Endodermal cell (in vitro differentiated cells): Measurements from ENCODE around the gene KCND1. TPM values are rescaled to one million over a fixed set of nuclear protein-coding genes. Genes with fewer than 3 reads are reported as not detected.

ENCODE experiments used
- DNase-seq: peaks from one replicate; pipeline ENCODE4 v3.0.0-alpha.2; 2017
- H3K27ac ChIP-seq: 2 replicates; pipeline ENCODE4 v1.5.1; 2013; ENCODE audit warnings: mild to moderate bottlenecking, low read depth, low read length, moderate library complexity
- H3K27me3 ChIP-seq: 2 replicates; pipeline ENCODE4 v1.6.1; 2013; ENCODE audit warnings: mild to moderate bottlenecking, low read length, moderate library complexity; ENCODE audit not compliant: insufficient read depth, control insufficient read depth, poor library complexity, severe bottlenecking
- H3K36me3 ChIP-seq: 2 replicates; pipeline ENCODE4 v1.7.0; 2013; ENCODE audit warnings: mild to moderate bottlenecking, low read length, moderate library complexity; ENCODE audit not compliant: control insufficient read depth, insufficient read depth
- H3K4me1 ChIP-seq: one replicate; pipeline ENCODE4 v1.7.0; 2013; ENCODE audit warnings: low read length; ENCODE audit not compliant: control insufficient read depth, insufficient read depth
- H3K4me3 ChIP-seq: 2 replicates; pipeline ENCODE4 v1.5.1; 2013; ENCODE audit warnings: mild to moderate bottlenecking, low read length, moderate library complexity
- H3K9ac ChIP-seq: 2 replicates; pipeline ENCODE4 v1.6.1; 2013; ENCODE audit warnings: mild to moderate bottlenecking, low read length, moderate library complexity; ENCODE audit not compliant: poor library complexity, severe bottlenecking; ENCODE audit errors: extremely low read depth
- H3K9me3 ChIP-seq: 2 replicates; pipeline ENCODE4 v1.6.1; 2013; ENCODE audit warnings: mild to moderate bottlenecking, low read length, moderate library complexity; ENCODE audit not compliant: control insufficient read depth
- H3K27ac Mint-ChIP-seq: 2 replicates; pipeline ENCODE4 v1.8.0; 2020; ENCODE audit warnings: mixed read lengths
- H3K27me3 Mint-ChIP-seq: 2 replicates; pipeline ENCODE4 v1.8.0; 2021; ENCODE audit warnings: mild to moderate bottlenecking, mixed read lengths; ENCODE audit not compliant: insufficient read depth
- H3K36me3 Mint-ChIP-seq: 2 replicates; pipeline ENCODE4 v1.8.0; 2020; ENCODE audit warnings: low read depth, mixed read lengths
- H3K4me1 Mint-ChIP-seq: 2 replicates; pipeline ENCODE4 v1.8.0; 2020; ENCODE audit warnings: mixed read lengths
- H3K4me3 Mint-ChIP-seq: 2 replicates; pipeline ENCODE4 v1.8.0; 2020; ENCODE audit warnings: mild to moderate bottlenecking, moderate library complexity, mixed read lengths
- H3K9me3 Mint-ChIP-seq: 2 replicates; pipeline ENCODE4 v1.8.0; 2020; ENCODE audit warnings: mild to moderate bottlenecking, mixed read lengths
- WGBS, 2 experiments: methylation state at CpG; one replicate each; pipeline versions ENCODE4 v1.1.5 to v1.1.7; 2013; ENCODE audit warnings: missing lambda C conversion rate in 2 of 2, mixed read lengths in 1 of 2; ENCODE audit not compliant: insufficient coverage in 1 of 2, insufficient read length in 1 of 2; 5-methylcytosine and 5-hydroxymethylcytosine counted together
- total RNA-seq, 2 donors: library from RNA; stranded (reverse); fragmentation: NEBNext Ultra II Directional in 1 of 2; extraction: Animal tissue kit (Norgen Biotek cat#: 25700) in 1 of 2; gene quantifications; 2 replicates in 1 of 2; 3 replicates in 1 of 2; pipeline ENCODE4 v1.2.1, GENCODE V29; 2021
- TF ChIP-seq, protein P1 (sequence below): fragments of 200-600 bp; sonication (generic); conservative IDR thresholded peaks from 2 replicates; pipeline ENCODE4 v1.5.0; 2021; ENCODE audit warnings: antibody characterized with exemption, mild to moderate bottlenecking

KCND1 gene
- total RNA-seq, 2 donors from 2014 or later: 3.6 to 7.0 TPM

DNA sequence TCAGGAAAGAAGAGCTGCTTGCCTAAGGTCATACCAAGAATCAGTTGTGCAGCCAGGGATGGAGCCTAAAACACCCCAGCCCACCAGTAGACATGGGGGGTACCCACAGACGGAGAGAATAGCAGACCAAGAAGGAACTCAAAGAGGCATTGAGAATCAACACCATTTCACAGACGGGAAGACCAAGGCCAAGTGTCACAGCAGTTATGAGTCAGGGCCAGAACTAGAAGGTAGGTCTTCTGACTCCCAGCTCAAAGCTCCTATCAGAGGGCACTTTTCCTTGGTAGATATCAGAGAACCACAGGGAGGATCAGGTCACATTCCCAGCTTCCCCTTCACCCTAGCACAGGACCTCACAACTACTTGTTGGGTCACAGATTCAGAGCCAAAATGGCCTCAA lies 28.7 kb downstream of the KCND1 start:
- Mint-ChIP-seq H3K27me3 (no peaks in the 10 kb centered on the region), H3K9me3 (peaks cover 58% of the 10 kb centered on the region), H3K27ac (no peak overlapping the region), H3K4me1 (peaks cover 3% of the 10 kb centered on the region), H3K36me3 (peaks cover 36% of the 10 kb centered on the region), H3K4me3 (no peak overlapping the region)
- Histone ChIP-seq H3K9me3 (no peaks in the 10 kb centered on the region), H3K4me3 (no peak overlapping the region), H3K9ac (no peak overlapping the region), H3K27ac (no peak overlapping the region), H3K4me1 (no peaks in the 10 kb centered on the region), H3K27me3 (no peaks in the 10 kb centered on the region), H3K36me3 (peaks cover 28% of the 10 kb centered on the region)
- DNase-seq: no peak
- 86 to 94% methylated on average over 1 to 2 of the region's 2 CpGs for WGBS, 2 experiments
- TF ChIP-seq, protein P1, sequence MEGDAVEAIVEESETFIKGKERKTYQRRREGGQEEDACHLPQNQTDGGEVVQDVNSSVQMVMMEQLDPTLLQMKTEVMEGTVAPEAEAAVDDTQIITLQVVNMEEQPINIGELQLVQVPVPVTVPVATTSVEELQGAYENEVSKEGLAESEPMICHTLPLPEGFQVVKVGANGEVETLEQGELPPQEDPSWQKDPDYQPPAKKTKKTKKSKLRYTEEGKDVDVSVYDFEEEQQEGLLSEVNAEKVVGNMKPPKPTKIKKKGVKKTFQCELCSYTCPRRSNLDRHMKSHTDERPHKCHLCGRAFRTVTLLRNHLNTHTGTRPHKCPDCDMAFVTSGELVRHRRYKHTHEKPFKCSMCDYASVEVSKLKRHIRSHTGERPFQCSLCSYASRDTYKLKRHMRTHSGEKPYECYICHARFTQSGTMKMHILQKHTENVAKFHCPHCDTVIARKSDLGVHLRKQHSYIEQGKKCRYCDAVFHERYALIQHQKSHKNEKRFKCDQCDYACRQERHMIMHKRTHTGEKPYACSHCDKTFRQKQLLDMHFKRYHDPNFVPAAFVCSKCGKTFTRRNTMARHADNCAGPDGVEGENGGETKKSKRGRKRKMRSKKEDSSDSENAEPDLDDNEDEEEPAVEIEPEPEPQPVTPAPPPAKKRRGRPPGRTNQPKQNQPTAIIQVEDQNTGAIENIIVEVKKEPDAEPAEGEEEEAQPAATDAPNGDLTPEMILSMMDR: no peak

DNA sequence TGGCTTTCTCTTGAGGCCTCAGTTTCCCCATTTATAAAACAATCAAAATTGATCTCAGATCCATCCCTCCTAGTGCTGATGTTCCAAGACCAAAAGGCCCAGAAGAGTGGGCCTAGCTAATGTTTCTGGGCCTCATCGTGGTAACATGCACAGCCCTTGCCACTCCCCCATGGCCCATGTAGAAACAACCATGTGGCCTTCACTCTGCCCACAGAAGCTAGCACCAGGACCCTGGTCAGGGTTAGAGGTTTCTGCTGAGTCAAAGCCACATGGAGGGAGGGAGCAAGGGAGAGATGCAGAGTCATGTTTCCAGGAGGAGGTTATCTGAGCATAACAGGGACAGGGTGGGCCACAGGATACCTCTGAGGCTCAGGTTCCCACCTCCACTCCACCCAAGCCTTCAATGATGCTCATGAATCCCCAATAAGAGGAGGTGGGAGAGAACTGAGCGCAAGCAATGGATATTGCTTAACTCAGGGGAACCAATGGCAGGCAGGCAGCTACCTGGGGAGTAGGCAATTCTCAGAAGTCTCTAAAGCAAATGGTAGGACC lies 31.2 kb downstream of the KCND1 start:
- Histone ChIP-seq H3K4me1 (peaks cover 3% of the 10 kb centered on the region), H3K27me3 (no peaks in the 10 kb centered on the region), H3K9me3 (no peaks in the 10 kb centered on the region), H3K27ac (no peak overlapping the region), H3K4me3 (no peak overlapping the region), H3K9ac (no peak overlapping the region), H3K36me3 (peaks cover 28% of the 10 kb centered on the region)
- Mint-ChIP-seq H3K9me3 (peaks cover 62% of the 10 kb centered on the region), H3K36me3 (peaks cover 40% of the 10 kb centered on the region), H3K4me3 (no peak overlapping the region), H3K27ac (no peak overlapping the region), H3K4me1 (peaks cover 16% of the 10 kb centered on the region), H3K27me3 (no peaks in the 10 kb centered on the region)
- 92% methylated on average over 2 of the region's 2 CpGs; no CpG with 5 or more reads in 1 of the 2 experiments for WGBS, 2 experiments
- DNase-seq: no peak
- TF ChIP-seq, protein P1: no peak

DNA sequence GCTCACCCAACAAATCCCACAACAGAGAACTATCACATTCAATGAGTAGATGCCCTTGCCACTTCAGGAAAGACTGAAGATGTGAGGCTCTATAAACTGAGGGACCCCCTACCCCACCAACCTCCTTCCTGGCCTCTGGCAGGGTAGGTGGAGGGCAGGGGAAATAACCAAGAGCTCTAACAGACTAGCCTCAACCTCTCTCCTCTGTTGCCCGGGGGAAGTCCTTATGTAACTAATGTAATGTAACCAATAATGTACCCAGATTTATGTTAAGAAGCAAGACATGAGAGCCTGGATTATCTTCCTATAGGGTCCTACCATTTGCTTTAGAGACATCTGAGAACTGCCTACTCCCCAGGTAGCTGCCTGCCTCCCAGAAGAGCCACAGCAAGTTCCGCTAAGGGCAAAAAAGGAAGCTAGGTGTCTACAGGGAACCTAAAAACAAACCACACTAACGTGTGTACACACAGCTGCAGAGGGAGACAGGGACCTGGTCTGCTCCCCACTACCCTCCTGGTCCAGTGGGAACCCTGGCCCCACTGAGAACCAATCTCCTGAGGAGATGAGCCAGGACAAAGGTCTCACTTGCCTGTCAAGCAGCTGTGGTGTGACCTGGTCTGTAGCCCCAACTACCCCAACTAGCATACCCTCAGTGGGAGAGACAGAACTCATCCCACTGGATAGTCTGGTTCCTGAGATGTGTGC lies 32.0 kb downstream of the KCND1 start:
- Mint-ChIP-seq H3K27me3 (no peaks in the 10 kb centered on the region), H3K36me3 (peaks cover 48% of the 10 kb centered on the region), H3K4me1 (peaks cover 16% of the 10 kb centered on the region), H3K9me3 (peaks cover 70% of the 10 kb centered on the region), H3K27ac (no peak overlapping the region), H3K4me3 (no peak overlapping the region)
- no peak overlapping the region for H3K9ac ChIP-seq
- peaks cover 3% of the 10 kb centered on the region for H3K4me1 ChIP-seq
- DNase-seq: no peak
- H3K27ac ChIP-seq: no peak overlapping the region
- H3K9me3 ChIP-seq: no peaks in the 10 kb centered on the region
- TF ChIP-seq, protein P1: no peak
- no peak overlapping the region for H3K4me3 ChIP-seq
- 89% methylated on average over 2 of the region's 3 CpGs; no CpG with 5 or more reads in 1 of the 2 experiments for WGBS, 2 experiments
- H3K36me3 ChIP-seq: peaks cover 35% of the 10 kb centered on the region
- no peaks in the 10 kb centered on the region for H3K27me3 ChIP-seq
